ENCODE data around the gene BPTF. TPM values are rescaled to one million over a fixed set of nuclear protein-coding genes. Genes with fewer than 3 reads are reported as not detected.

Gene BPTF
- total and polyA plus RNA-seq, 2 donors (not counting 1 experiment from before 2014, with no cell fraction given), result 71.9 to 390 TPM

DNA sequence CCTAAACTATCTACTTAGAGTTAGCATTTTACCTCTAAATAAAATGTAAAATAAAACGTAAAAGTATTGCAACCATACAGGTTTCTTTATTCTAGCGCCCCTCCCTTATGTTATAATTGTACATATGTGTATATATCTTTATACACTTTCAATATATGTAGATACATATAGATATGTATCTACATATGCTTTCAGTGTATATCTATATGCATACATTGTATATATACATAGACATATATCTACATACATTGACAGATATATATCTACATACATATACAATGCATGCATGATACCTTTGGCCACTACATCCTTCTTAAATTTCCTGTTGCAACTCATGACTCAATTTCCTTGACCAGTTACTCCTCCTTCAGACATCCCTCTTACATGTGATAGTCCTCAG, 16.7 kb downstream of the BPTF start:
- ChIA-PET CTCF (no interaction called here), POLR2A (no interaction called here)
- H3K9me3 Mint-ChIP-seq (ENCODE audit: insufficient read depth), result no peaks in the 10 kb centered on the region
- intact Hi-C loops (cut with micrococcal nuclease), result loop anchor here (2.0 kb wide), 1 partner anchor 13 kb away; no protein-coding TSS in a partner anchor
- Histone ChIP-seq H3K4me3 (ENCODE audit: control extremely low read depth in 1 of 5, extremely low read depth in 1 of 5, insufficient read depth in 1 of 5, low read depth in 2 of 5, low read length in 4 of 5) (no peak overlapping the region), H3K79me2 (ENCODE audit: control insufficient read depth, insufficient read depth, low read length) (peaks cover 92% of the 10 kb centered on the region), H3K4me2 (replicated peaks; ENCODE audit: low read depth, low read length, poor library complexity, severe bottlenecking) (no peak overlapping the region), H4K20me1 (ENCODE audit: control insufficient read depth, insufficient read depth, low read length, poor library complexity, severe bottlenecking) (peaks cover 48% of the 10 kb centered on the region), H3K9me3 (ENCODE audit: control extremely low read depth in 1 of 3, control insufficient read depth in 2 of 3, insufficient read depth in 1 of 3, low read length in 2 of 3) (no peaks in the 10 kb centered on the region), H3K9ac (ENCODE audit: low read length) (no peak overlapping the region), H3K4me1 (ENCODE audit: control insufficient read depth in 2 of 2, insufficient read depth in 2 of 2, low read length in 2 of 2) (peaks cover 16 to 19% of the 10 kb centered on the region in 2 donors), H3K36me3 (replicated peaks in 1 of 2; ENCODE audit: control extremely low read depth in 1 of 2, control insufficient read depth in 1 of 2, extremely low read depth in 1 of 2, insufficient read depth in 2 of 2, low read length in 1 of 2) (peaks cover 0 to 3% of the 10 kb centered on the region in 2 experiments), H3K27ac (ENCODE audit: low read length in 2 of 2) (no peak overlapping the region), H2AFZ (ENCODE audit: insufficient read depth, low read depth, low read length, poor library complexity, severe bottlenecking) (no peak overlapping the region), H3K27me3 (replicated peaks in 1 of 4; ENCODE audit: control extremely low read depth in 1 of 4, control insufficient read depth in 3 of 4, insufficient read depth in 4 of 4, low read length in 3 of 4) (no peaks in the 10 kb centered on the region)
- DNase-seq (no peak), ATAC-seq (ENCODE audit: low read depth) (no peak)
- no peak overlapping the region for H3K4me3 Mint-ChIP-seq
- no peaks in the 10 kb centered on the region for H3K27me3 Mint-ChIP-seq
- peaks cover 46% of the 10 kb centered on the region for H3K4me1 Mint-ChIP-seq
- TF ChIP-seq, protein P1, sequence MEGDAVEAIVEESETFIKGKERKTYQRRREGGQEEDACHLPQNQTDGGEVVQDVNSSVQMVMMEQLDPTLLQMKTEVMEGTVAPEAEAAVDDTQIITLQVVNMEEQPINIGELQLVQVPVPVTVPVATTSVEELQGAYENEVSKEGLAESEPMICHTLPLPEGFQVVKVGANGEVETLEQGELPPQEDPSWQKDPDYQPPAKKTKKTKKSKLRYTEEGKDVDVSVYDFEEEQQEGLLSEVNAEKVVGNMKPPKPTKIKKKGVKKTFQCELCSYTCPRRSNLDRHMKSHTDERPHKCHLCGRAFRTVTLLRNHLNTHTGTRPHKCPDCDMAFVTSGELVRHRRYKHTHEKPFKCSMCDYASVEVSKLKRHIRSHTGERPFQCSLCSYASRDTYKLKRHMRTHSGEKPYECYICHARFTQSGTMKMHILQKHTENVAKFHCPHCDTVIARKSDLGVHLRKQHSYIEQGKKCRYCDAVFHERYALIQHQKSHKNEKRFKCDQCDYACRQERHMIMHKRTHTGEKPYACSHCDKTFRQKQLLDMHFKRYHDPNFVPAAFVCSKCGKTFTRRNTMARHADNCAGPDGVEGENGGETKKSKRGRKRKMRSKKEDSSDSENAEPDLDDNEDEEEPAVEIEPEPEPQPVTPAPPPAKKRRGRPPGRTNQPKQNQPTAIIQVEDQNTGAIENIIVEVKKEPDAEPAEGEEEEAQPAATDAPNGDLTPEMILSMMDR (IDR thresholded peaks at IDR 0.05), result no peak
- H3K27ac Mint-ChIP-seq, result no peak overlapping the region
- no CpG with 5 or more reads among the region's 2 CpGs for WGBS (ENCODE audit: insufficient coverage)

DNA sequence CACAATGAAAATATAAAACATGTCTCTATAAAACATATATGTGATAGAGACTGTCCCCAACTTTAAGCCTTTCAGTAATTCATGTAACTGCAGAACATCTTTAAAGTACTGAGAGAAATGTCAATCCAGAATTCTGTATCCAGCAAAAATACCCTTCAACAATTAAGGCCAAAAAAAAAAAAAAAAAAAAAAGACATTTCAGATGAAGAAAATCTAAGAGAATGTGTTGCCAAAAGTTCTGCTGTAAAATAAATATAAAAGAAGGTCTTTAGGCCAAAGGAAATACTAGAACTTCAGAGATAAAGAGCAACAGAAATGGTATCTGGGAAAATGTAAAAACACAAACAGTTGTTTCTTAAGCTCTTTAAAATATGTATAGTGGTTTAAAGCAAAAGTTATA, 17.3 kb downstream of the BPTF start:
- ChIA-PET CTCF (interaction anchor here (0.7 kb wide), 1 partner anchor 601 kb away, joined by 3 read pairs; no protein-coding TSS in a partner anchor), POLR2A (interaction anchor here (0.7 kb wide), 1 partner anchor 1854 kb away, joined by 8 read pairs; no protein-coding TSS in a partner anchor)
- Histone ChIP-seq H4K20me1 (ENCODE audit: control insufficient read depth, insufficient read depth, low read length, poor library complexity, severe bottlenecking) (peaks cover 53% of the 10 kb centered on the region), H3K79me2 (ENCODE audit: control insufficient read depth, insufficient read depth, low read length) (peaks cover 92% of the 10 kb centered on the region), H3K36me3 (replicated peaks in 1 of 2; ENCODE audit: control extremely low read depth in 1 of 2, control insufficient read depth in 1 of 2, extremely low read depth in 1 of 2, insufficient read depth in 2 of 2, low read length in 1 of 2) (peaks cover 0 to 3% of the 10 kb centered on the region in 2 experiments), H2AFZ (ENCODE audit: insufficient read depth, low read depth, low read length, poor library complexity, severe bottlenecking) (no peak overlapping the region), H3K9me3 (ENCODE audit: control extremely low read depth in 1 of 3, control insufficient read depth in 2 of 3, insufficient read depth in 1 of 3, low read length in 2 of 3) (no peaks in the 10 kb centered on the region), H3K27me3 (replicated peaks in 1 of 4; ENCODE audit: control extremely low read depth in 1 of 4, control insufficient read depth in 3 of 4, insufficient read depth in 4 of 4, low read length in 3 of 4) (no peaks in the 10 kb centered on the region), H3K4me1 (ENCODE audit: control insufficient read depth in 2 of 2, insufficient read depth in 2 of 2, low read length in 2 of 2) (peaks cover 15 to 19% of the 10 kb centered on the region in 2 donors), H3K27ac (ENCODE audit: low read length in 2 of 2) (peak overlapping the region in 1 of 2 donors; percentile 31), H3K4me2 (replicated peaks; ENCODE audit: low read depth, low read length, poor library complexity, severe bottlenecking) (no peak overlapping the region), H3K4me3 (ENCODE audit: control extremely low read depth in 1 of 5, extremely low read depth in 1 of 5, insufficient read depth in 1 of 5, low read depth in 2 of 5, low read length in 4 of 5) (no peak overlapping the region), H3K9ac (ENCODE audit: low read length) (no peak overlapping the region)
- Mint-ChIP-seq H3K27me3 (no peaks in the 10 kb centered on the region), H3K4me3 (no peak overlapping the region), H3K27ac (no peak overlapping the region), H3K9me3 (ENCODE audit: insufficient read depth) (no peaks in the 10 kb centered on the region), H3K4me1 (peaks cover 41% of the 10 kb centered on the region)
- ATAC-seq (ENCODE audit: low read depth) (no peak), DNase-seq (no peak)
- intact Hi-C loops (cut with micrococcal nuclease), result loop anchor here (2.0 kb wide), 1 partner anchor 14 kb away; no protein-coding TSS in a partner anchor
- TF ChIP-seq EZH2 (IDR thresholded peaks at IDR 0.05; ENCODE audit: borderline replicate concordance, insufficient read depth, low read depth, low read length, poor library complexity, severe bottlenecking), result no peak
- TF ChIP-seq, protein P1 (IDR thresholded peaks at IDR 0.05), result no peak

Data from B cell (primary cell).